NCI-H1048 (cell line): ENCODE data around the gene IFIH1.

Experiments used
- DNase-seq: peaks from one replicate; lab custom pipeline; 2025; lab: John Stamatoyannopoulos, UW

IFIH1 gene

GRCh38 chr2:162318328-162319180, at the start of gene IFIH1:
Gene IFIH1, minus strand, starts transcription at chr2:162318684. Its CDS starts 377 bp downstream, at chr2:162318307.
- DNase-seq, result peak; percentile 89

DNA sequence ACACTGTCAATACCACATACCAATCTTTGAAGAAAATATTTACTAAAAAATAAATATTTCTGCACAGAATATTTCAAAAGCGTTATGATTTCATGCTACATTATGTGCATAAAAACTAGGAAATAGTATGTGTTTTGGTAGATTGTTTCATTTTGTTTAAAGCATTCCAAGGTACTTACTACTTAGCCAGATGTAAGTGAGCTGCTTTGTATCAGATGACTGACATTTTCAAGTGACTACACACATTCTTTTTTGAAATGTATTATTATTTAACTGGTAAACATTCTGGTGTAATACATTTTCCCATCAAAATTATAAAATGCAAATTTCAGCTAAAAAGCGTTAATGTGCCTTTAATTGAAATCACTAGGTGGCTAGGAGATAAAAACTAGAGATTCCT, 46.9 kb upstream of the IFIH1 start:
- DNase-seq, result no peak

GRCh38 chr2:162344617-162344950, 26.1 kb upstream of the IFIH1 start:
- no peak for DNase-seq

DNA sequence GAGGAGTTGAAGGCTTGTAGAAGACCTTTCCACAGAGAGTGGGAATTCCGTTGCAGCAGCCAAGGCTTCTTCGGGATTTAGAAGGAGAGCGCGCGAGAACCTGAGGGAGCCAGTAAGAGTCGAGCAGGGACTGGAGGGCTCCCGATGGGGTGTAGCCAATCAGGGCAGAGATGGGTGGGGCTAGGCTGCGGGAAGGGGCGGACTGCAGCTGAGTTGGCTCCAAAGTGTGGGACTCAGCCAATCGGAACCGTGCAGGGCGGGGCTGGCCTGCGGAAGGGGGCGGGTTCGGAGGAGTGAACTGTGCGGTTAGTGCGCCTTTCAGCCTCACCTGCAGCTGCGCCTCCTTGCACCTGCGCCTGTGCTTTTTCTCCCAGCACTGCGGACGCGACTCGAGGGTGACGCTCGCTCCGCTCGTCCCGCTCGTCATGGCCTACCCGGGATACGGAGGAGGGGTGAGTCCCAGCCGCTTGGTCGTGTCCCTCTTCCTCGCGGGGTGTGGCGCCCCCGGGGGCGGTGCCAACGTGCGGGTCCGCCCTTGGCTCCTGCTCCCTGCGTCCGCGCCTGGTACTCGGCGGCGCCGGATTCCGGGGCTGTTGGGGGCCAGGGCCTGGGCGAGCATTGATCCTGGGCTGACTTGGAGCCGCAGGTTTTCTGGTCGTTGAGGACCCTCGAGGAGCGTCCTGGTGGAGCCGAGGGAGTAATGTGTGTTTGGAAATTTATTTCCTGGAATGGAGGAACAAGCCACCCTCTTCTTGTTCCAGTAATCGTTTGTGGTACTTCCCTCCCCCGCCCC, 25.5 kb upstream of the IFIH1 start, which contains the start of gene GCA:
Gene GCA (plus strand): TSS at position 309 of the 793 bp plus-strand sequence. CDS start 117 bp downstream, at position 426.
- peak; percentile 94 for DNase-seq

DNA sequence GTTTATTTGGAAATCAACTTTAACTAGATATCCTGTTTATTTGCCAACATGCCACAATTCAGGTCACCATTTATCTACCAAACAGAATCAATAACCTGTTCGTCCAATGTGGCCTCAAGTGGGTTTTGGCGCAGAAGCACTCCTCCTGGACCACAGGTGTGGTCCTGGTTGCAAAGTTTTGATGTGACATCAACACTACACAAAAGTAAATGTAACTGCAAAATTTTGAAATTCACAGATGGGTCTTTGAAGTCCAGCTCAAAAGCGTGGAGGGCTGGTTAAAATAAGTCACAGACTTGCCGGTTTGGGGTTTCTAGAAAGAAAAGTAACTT, 25.0 kb upstream of the IFIH1 start:
- DNase-seq, result no peak

DNA sequence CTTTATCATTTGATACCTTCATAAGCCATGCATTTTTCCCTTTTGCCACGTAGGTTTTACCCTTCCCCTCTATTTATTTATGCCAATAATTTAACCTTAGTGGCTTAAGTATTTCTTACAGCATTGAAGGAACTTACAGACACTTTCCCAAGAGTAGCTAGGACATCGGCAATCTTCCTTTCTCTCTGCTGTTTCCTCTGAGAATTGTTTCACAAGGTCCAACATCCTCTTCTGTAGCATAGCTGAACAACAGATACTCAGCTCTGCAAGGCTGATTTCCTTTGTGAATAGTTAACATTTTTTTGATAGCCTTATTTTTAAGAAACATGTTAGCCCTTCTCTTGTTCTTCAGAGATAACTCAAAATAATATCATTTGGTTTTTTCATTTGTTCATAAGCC, 24.4 kb upstream of the IFIH1 start:
- DNase-seq, result no peak

- no peak for DNase-seq
Measured at GRCh38 chr2:162342321-162342720, 23.8 kb upstream of the IFIH1 start.

DNA sequence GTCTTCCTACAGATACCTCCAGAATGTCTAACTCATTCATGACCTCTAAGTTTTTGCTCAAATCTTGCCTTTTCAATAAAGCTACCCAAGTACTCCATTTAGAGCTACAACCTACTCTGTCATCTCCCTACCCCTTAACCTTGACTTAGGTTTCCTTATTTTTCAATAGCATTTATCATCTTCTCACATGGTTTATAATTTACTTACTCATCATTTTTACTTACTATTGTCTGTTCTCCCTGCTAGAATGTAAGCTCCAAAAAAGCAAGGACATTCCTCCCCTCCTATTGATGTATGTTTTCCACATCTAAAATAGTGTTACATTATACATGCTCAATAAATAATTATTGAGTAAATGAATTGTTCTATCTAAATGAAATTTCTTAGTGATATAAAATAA, 22.3 kb upstream of the IFIH1 start:
- DNase-seq, result no peak

DNA sequence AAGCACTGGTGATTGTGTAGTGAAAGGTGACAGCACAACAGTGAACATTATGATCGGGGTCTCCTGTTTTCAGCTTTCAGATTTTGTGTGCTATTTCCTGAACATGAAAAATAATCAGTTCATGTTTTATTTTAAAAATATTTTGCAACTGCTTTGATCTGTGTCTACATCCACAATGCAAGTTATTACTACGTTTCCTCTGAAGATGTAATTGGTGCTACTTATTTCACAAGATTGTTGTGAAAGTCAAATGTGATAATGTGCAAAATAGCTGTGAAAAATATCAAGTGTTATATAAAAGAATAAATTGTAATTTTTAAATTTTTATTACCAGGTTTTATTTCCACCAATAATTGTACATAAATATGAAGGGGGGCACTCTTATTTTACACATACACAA, 19.4 kb upstream of the IFIH1 start:
- no peak for DNase-seq

GRCh38 chr2:162333968-162334367, 15.5 kb upstream of the IFIH1 start:
- DNase-seq, result no peak

DNA sequence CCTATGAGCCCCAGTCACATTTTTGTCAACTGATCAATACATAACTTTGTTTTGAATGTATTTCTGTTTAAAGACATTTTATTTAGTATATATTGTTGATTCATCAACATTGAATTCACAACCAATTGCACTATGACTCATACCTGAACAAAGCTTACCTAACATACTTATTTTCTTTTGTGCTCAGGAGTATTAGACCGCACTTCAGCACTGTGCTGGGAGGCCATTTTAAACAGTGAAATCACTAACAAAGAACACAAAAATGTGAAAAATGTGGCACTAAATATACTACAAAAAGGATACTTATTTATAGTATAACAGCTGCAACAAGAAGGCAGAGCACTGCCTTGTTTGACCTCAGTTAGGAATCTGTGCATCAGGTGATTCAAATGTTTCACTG, 12.4 kb upstream of the IFIH1 start:
- no peak for DNase-seq

GRCh38 chr2:162328424-162329157, 10.1 kb upstream of the IFIH1 start:
- DNase-seq, result no peak

GRCh38 chr2:162327806-162328205, 9.3 kb upstream of the IFIH1 start:
- no peak for DNase-seq

DNA sequence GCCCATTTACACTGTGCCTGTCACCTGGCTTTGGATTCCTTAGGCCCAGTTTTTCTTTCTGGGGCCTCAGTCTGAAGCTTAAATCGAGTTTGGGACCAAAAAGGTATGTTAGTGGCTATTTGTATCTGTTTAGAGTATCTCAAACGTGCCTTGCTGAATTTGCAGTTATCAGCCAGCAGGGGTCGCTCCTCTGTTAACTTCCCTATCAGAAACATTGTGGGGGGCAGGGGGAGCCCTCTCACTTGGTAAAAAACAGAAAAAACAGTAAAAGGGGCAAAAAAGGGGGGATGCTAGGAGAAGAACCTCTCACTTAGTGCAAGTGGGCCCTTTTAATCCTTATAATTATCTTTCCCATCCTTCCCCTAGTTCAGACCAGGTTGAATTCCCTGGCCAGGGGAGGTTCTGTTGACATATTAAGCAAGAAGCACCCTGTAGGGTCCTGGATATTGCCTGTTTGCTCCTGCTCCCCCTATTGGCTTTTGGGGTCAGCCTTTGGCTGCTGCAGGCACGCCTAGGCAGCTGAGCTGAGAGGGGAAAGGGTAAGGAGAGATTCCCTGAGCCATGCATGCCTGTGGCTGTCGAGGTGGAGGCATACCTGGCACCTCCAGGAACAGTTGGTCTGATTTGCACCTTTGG, 8.8 kb upstream of the IFIH1 start:
- no peak for DNase-seq

DNA sequence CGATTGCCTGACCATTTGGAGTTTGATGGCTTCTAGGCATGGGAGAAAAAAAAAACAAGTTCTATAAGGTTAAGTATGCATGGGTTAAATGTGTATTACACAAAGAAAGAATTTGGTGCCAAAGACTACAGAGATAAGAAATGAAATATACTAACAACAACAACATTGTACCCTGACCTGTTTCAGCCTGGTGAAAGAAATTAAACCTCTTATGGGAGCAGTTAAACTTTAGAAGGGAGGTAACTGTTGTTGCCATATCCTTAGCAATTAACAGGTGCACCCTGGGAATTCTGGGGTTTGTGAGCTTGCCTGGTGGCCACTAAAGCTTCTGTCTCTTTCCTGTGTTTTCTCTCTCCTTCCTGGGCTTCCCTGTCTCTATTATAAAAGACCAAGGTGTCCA, 6.5 kb upstream of the IFIH1 start:
- DNase-seq, result no peak

GRCh38 chr2:162320864-162321517, 2.5 kb upstream of the IFIH1 start:
- no peak for DNase-seq

GRCh38 chr2:162317861-162318327, 590 bp downstream of the IFIH1 start:
- no peak for DNase-seq

DNA sequence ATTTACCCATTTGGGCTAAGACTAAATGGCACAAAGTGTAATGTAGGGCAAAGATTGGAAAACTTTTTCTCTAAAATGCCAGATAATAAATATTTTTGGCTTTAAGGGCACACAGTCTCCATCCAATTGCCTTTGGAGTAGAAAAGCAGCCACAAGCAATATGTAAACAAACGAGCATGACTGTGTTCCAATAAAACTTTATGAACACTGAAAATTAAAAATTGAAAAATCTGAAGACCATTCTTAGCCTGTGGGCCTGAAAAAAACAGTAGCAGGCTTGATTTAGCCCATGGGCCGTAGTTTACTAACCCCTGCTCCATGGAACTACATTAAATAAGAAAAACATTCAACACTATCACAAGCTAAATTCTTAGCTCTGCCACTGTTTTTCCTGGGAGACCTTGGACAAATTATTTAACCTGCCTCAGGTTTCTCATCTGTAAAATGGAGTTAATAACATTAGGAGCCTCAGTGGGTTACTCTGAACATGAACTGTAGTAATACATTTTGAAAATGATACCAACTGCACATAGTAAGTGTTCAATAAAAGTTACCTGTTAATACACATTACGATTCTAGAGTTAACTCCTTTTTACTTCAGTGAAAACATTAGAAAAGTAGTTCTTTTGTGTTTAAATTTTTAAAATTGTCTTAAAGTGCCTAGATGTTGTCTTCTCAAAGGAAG, 1.3 kb downstream of the IFIH1 start:
- DNase-seq, result no peak

GRCh38 chr2:162316590-162316989, 1.9 kb downstream of the IFIH1 start:
- no peak for DNase-seq

- no peak for DNase-seq
Measured at GRCh38 chr2:162315938-162316337, 2.5 kb downstream of the IFIH1 start.

DNA sequence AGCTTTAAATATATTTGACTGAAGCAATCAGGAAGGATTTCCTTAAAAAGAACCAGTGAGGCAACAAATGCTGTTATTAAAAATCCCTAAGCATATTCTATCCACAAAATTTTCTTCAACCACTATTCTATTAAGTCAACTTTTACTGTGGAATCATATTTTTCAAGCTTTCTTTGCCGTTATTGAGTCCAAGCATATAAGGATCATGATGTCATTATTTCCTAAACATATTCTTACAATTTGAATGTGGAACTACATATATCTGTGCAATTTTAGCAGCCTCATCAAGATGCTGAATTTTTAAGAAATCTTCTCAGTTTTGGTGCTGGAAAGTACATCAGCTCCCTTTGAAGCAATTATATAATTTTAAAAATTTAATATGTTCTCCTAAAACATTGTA, 5.6 kb downstream of the IFIH1 start:
- DNase-seq, result no peak
